Measurements from ENCODE around the gene SLC13A1. TPM values are rescaled to one million over a fixed set of nuclear protein-coding genes. Genes with fewer than 3 reads are reported as not detected.
"Not testable (repeated sequence)": the region's sequence is repeated elsewhere in the genome, so short reads cannot be mapped to it uniquely, and the experiment has no call there.

Gene SLC13A1, protein sequence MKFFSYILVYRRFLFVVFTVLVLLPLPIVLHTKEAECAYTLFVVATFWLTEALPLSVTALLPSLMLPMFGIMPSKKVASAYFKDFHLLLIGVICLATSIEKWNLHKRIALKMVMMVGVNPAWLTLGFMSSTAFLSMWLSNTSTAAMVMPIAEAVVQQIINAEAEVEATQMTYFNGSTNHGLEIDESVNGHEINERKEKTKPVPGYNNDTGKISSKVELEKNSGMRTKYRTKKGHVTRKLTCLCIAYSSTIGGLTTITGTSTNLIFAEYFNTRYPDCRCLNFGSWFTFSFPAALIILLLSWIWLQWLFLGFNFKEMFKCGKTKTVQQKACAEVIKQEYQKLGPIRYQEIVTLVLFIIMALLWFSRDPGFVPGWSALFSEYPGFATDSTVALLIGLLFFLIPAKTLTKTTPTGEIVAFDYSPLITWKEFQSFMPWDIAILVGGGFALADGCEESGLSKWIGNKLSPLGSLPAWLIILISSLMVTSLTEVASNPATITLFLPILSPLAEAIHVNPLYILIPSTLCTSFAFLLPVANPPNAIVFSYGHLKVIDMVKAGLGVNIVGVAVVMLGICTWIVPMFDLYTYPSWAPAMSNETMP
- polyA plus RNA-seq (ENCODE audit: insufficient read length in 12 of 12): under 1 TPM in 1 of 12 donors, not detected in 11; 0.15 TPM
- long read RNA-seq, donor 1: 0 reads
- long read RNA-seq, donor 2: 0 reads
- long read RNA-seq, donor 3: 0 reads
- long read RNA-seq, donor 4: 0 reads
- long read RNA-seq, donor 5: 0 reads
- long read RNA-seq, donor 6: 0 reads
- long read RNA-seq, donor 7: 0 reads
- long read RNA-seq, donor 8: 0 reads
- long read RNA-seq, donor 9: 0 reads
- long read RNA-seq, donor 10: 0 reads
- long read RNA-seq, donor 11: 0 reads

DNA sequence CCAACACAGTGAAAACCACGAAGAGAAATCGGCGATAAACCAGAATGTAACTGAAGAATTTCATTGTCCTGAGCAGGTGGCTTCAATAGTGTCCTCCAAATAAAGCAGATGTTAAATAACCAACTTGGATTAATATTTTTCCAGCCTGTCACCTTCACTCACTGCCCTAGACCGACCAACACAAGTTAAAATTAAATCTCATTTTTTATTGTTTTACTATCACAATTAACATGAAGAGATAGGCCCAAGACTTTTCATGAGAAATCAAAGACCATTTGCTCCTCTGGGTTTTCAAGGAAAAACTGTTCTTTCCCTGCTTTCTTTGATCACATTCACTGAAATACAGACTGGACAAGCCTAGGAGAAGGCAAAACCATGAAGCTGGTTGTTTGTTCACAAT, at the start of gene SLC13A1:
Gene SLC13A1, minus strand, starts transcription at position 87 of the 400 bp plus-strand sequence. Its CDS starts 23 bp downstream, at position 64.
- no peak for DNase-seq

DNA sequence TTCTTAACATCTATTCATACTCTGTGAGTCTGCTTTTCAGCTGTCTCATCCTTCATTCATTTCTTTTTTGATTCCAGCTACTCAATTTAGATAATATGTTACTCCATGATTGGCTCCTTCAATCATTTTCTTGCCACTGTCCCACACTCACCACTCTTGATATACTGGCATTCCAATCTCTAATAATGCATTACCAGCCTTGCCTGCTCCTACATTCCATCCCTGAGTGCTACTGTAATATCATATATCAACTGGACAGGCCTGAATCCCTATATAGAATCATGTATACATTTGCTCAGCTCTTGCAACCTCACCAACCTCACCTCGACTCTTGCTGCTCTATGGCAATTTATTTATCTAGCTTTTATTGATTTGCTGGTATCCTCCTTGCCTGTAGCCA, 45.0 kb upstream of the SLC13A1 start:
- no peak for DNase-seq

DNA sequence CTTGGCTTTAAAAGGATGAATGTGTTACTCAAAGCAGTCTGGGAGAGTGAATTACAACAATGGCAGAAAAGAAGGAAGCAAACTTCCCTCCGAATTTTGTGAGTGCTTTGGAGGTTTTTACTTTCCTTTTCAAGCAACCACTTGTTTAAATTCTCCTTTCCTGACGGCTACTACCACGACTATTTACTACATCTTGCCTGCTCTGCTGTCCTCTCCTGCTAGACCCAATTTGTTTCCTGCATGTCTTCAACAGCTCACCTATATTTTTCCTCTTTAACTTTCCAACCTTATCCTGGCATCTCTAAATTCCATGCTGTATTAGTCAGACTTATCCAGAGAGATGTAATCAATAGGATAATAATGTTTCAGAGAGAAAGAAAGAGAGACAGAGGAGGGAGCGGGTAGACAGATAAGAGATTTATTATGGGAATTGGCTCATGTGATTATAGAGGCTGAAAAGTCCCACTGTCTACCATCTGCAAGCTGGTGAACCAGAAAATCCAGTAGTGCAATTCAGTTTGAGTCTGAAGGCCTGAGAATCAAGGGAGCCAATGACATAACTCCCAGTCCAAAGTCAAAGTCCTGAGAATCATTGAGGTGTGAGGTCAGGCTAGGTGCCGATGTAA, 42.8 kb upstream of the SLC13A1 start:
- no peak for DNase-seq

DNA sequence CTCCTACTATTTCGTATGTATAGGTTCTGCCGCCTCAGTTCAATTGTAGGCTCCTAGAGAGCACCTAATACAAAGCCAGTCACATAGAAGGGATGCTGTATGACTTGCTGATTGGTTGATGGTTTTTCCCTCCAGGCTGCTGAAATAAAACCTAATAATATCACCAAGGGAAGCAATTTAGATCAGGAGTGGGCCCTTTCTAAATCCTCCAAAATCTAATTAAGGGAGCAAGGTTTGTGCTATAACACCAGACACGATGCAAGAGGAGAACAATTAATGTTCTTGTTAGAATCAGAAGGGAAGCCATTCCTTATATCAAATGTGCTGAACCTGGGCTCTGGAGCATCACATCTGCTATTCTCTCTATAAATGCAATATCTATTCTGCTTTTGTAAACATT, 42.0 kb upstream of the SLC13A1 start:
- no peak for DNase-seq

DNA sequence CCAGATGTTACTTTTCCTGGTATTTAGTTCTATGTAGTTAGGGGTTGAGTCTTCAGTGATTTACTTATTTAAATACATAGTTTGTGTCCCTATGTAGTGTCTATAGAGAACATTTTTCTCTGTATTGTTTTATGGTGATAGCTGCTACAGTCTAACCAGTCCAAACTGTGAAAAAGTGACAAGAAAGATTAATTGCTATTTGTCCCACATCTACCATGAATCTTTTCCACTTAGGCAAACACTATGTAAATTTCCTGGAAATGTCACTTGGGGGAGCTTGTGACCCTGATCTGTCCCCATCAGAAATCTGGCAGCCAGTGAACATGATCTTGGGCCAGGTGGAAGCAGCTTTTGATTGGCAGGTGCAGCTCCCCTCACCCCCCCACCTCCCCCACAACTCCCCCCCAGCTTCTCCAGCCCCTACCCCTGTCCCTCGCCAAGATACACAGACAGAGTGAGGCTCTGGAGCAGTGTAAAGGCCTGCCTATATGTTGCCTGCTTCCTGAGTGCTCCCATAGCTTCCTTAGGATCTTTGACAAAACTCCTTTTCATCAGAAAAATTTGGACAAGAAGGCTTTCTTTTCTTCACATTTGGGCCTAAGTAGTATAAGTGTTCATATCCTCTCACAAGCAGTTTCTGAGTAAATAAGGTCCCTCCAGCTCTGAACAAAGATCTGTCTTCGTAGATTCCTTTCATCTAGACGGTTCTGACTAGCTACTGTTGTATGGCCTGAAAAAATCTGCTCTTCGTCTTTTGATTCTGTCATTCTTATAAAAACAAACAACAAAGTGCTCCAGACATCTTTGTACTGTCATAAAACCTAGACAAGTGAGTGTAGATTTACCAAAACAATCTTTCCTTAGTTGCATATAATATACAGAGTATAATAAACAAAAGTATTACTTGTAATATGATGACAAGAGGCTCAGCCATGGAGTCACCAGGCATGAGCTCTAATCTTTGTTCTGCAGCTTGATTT, 31.5 kb upstream of the SLC13A1 start:
- peak; percentile 14 for DNase-seq

DNA sequence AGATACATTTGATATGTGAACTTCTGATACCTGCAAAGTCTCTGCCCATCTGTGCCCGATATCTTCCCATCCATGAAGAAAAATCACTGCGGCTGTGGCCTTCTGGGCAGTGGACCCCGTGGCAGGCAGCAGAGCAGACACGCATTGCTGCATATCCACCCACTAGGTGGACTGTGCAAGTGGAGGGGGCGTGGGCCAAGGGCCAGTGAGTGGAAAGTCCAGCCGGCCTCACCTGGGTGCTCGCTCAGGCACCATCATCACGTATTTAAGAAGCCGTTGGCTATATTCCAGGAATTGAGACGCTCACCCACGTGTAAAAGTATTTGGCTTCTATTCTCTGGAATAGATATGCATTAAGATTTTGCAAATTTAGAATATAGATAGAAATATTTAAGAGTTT, 30.8 kb upstream of the SLC13A1 start:
- no peak for DNase-seq

DNA sequence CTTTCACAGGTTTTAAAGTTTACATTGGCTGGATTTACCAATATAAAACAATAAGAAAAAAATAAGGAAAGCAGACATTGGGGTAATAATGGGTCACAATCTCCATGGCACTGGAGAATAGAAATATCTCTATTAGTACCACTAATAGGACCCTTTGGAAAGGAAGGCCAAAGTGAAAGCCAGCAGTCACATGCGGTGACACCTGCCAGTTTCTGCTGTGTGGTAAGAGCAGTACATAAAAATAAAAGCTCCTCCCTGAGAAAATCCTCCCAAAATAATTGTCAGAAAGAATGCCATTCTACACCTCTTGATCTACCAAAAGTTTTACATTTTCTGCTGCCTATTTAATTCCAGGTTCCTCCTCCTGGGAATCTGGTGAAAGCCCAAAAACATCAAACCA, 30.4 kb upstream of the SLC13A1 start:
- no peak for DNase-seq

DNA sequence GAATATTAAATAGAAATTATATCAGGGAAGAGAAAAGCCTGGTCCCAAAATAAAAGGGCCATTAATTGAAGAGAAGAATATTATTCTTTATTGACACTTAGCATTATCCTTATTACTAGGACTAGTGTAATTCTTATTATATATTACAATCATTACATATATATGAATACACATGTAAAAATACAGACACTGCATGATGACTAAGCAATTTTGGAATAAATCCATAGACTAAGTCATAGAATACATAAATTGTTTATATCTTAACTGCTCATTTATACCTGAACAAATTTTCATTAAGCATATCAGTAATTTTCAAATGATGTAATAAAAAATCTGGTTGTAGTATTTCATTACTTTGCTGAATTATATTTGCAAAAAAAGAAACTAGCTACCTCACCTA, 29.7 kb upstream of the SLC13A1 start:
- no peak for DNase-seq

DNA sequence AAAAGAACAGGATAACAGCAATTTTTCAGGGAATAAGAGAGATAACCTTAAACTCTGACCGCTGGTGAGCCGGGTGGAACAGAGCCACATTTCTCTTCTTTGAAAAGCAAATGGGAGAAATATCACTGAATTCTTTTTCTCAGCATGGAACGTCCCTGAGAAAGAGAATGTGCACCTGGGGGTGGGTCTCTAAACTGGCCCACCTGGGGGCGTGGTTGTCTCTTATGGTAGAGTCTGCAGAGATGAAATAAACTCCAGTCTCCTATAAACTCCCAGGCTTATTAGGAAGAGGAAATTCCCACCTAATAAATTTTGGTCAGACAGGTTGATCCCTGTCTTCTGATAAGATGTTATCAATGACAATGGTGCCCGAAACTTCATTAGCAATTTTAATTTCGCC, 27.9 kb upstream of the SLC13A1 start:
- not testable (repeated sequence) for DNase-seq

DNA sequence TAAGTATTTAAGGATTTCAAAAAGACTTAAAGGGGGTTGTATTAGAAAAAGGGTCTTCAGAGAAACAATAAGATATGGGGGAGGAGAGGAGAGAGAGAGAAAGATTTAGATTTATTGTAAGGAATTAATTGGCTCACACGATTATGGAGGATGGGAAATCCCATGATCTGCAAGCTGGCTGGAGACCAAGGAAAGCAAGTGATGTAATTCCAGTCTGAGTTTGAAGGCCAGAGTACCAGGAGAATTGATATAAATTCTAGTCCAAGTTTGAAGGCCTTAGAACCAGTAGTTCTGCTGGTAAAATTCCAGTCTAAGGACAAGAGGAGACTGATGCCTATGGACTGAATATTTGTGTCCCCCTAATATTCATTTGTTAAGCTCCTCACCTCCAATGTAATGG, 20.6 kb upstream of the SLC13A1 start:
- no peak for DNase-seq

DNA sequence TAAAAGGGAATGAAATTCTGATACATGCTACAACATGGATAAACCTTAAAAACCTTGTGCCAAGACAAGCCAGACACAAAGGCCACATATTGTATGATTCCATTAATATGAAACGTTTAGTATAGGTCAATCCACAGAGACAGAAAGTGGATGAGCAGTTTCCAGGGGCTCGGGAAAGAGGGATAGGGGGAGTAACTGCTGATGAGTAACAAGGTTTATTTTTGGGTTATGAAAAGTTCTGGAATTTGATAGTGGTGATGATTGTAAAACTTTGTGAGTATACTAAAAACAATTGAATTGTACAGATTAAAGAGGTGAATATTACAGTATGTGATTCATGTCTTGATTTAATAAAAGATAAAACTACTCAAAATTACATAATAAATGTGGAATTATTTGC, 19.1 kb upstream of the SLC13A1 start:
- DNase-seq: no peak

DNA sequence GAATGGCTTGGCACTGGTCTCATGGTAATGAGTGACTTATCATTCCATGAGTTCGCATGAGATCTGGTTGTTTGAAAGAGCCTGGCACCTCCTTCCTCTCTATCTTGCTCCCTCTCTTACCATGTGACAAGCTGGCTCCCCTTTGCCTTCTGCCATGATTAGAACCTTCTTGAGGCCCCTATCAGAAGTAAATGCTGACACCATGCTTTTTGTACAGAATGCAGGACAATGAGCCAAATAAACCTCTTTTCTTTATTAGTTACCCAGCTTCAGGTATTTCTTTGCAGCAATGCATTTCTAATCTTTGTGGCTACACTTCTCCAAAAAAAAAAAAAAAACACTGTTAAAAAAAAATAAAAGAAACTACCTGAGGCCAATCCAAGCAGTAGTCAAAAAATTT, 17.1 kb upstream of the SLC13A1 start:
- no peak for DNase-seq

DNA sequence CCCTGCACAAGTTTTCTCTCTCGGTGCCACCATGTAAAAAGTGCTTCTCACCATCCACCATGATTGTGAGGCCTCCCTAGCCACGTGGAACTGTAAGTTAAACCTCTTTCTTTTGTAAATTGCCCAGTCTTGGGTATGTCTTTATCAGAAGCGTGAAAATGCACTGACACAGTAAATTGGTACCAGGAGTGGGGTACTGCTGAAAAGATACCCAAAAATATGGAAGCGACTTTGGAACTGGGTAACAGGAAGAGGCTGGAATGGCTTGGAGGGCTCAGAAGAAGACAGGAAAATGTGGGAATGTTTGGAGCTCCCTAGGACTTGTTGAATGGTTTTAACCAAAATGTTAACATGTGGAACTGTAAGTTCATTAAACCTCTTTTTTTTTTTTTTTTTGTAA, 15.6 kb upstream of the SLC13A1 start:
- DNase-seq: no peak

DNA sequence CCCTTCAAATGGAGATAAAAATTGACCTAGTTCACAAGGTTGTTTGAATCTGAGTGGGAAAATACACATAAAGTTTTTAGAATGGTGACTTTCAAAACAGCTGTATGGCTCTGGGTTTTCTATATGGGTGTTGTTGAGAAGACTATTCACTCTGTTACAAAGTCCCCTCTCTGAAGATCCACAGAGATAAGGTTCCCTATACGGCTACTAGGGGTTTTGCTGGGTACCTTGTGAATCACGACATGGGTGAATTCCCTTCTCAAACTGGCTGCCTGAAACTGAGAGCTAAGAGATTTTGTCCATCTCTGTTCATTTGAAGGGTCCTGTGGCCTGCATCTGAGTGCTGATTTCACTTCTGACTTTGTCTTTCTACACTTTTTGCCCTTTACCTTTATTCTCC, 11.8 kb upstream of the SLC13A1 start:
- no peak for DNase-seq

DNA sequence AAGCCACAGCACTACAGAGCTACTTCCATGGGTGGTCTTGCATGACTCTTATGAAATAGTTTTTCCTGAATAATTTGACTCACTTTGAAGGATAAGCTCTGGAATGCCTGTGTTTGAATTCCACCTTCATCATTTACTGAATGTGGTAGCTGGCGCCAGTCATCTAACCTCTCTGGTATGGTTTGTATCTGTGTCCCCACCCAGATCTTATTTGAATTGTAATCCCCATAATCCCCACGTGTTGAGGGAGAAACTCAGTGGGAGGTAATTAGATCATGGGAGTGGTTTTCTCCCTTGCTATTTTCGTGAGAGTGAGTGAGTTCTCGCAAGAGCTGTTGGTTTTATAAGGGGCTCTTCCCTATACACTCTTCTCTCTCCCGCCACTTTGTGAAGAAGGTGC, 11.2 kb upstream of the SLC13A1 start:
- no peak for DNase-seq

DNA sequence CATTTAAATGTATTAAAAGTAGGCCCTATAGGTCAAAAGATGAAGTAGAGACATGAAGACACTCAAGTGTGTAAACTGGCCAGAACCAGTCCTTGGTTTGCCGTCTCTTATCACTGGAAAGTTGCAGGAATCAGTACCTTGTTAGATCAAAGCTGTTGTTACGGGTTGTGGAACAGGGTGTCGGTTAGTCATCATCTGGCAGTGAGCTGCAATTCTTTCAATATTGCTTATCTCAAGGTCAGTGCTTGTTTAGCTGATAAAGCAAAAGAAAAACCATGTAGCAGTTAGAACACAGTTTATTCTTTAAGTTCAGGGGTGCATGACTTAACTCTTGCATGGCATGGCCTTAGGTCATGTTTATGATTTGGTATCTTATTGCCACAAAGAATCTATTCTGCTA, 10.0 kb upstream of the SLC13A1 start:
- DNase-seq: no peak

DNA sequence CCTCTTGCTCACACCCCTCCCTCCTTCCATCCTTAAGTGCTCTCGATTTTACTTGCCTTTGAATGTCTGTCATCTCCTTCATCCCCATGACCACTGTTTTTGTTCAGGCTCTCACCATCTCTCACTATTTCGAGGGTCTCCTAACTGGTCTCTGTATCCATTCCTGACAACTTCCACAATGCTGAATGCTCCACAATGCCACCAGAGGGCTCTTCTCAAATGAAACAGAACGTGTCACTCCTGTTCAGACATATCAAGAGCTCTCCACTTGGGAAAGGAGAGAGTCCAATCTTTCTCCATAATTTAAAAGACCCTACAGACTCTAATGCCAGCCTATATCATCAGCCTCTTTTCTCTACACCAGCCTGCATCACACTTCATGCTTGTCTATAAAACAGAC, 9.0 kb upstream of the SLC13A1 start:
- DNase-seq: no peak

DNA sequence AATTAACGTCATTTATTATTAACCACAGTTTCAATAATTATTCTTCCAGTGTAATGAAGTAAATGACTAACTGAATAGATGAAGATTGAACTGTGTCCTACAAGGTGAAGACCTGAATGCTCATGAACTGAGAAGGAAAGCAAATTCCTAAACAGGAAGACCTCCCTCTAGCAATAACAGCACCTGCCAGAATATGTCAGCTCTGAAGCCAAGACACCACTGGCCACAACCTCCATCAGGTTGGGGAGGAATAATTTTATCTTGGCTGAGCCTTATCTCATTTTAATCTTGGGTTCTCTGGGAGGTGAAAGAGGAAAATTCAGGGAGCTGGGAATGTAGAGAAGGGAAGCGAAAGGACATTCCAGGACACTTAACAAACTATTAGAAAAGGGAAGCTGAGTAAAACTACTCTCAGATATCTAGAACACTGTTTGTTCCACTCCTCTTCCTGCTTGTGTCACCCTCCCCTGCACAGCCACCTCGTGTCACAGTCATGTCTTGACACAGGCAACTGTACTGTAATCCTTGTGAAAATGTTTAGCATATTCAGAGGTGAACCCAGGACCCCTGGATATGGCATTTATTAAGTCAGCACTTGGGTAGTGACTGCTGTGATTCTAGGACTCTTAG, 4.6 kb upstream of the SLC13A1 start:
- DNase-seq: no peak

DNA sequence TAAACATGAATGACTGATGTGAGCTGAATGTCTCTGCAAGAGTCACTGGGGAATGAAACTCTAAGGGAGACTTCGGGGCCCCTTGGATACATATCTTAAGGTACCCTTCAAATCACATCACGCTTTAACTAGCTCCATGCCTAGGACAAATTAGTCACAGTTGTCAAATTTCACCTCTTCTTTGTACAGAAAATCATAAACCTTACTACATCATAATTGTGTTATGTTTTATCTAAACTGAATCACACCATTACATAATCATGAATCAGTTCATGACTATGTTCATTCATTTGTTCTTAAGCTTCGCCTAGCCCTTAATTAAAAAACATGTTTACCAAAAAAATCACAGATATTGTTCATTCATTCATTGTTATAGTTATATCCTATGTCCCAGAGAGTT, 2.1 kb upstream of the SLC13A1 start:
- DNase-seq: no peak

DNA sequence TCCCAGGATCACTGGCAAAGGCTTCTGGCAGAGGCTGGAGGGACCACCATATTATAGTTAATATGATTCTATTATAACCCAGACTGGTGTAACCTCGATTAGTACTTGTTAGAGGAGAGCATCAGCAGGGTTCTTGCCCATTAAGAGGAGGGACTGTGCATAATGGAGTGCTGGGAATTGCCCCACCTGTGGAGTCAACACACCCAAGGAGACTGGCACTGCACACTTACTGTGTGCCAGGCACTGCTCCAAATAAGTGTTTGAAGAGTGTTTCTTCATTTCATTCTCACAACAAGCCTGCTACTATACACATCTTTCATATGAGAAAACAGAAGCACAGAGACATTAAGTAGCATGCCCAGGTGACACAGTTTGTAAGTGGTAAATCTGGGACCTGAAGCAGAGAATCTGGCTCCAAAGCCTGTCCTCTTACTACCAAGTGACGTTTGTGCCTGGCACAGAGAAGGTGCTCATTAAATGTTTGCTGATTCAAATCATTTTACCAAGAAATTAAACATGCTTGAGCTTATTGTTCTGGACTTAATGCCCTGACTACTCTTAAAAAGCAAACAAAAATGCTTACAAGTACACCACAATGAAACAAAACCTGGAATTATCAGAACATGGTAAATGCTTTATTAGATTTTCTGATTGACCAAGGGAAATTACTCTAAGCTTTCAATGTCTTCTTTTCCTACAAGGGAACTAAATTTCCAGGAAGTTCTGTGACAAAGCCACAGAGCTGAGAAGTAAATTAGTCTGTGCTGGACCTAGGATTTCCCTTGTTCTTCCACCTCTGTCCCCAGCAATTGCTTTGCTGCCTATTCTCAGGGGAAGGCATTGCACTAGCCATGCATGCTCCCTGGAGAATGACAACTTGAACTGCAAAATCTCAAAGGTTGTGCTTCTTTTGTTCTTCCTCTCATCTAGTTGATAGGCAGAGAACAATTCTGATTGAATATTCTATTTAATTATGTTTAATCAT, 809 bp downstream of the SLC13A1 start:
- no peak for DNase-seq
